ENCODE results near the gene SNRPA.

DNA sequence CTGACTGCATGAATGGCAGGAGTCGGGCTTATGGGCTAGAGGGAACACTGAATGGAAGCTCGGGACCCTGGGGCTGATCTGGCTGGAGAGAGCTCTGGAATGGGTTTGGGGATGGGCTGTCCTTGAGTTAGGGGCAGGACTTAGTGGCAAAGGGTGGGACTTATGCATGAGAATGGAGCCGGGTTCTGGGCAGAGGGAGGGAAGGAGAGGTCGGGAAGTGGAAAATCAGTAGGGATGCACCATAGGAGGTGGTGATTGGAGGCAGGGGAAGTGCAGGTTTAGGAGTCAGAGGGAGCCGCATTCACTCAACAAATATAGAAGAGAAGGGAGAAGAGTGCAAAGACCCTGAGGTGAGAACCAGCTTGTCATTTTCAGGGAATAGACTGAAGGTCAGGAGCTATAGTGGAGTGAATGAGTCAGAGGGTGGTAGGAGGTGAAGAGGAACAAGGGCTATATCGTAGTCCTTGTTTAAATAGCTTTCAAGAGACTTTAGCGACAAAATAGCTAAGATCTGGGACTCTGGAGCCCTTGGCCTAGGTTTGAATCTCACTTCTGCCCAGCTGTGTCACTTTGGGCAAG, 27.8 kb downstream of the SNRPA start:
- TF ChIP-seq, protein P1, sequence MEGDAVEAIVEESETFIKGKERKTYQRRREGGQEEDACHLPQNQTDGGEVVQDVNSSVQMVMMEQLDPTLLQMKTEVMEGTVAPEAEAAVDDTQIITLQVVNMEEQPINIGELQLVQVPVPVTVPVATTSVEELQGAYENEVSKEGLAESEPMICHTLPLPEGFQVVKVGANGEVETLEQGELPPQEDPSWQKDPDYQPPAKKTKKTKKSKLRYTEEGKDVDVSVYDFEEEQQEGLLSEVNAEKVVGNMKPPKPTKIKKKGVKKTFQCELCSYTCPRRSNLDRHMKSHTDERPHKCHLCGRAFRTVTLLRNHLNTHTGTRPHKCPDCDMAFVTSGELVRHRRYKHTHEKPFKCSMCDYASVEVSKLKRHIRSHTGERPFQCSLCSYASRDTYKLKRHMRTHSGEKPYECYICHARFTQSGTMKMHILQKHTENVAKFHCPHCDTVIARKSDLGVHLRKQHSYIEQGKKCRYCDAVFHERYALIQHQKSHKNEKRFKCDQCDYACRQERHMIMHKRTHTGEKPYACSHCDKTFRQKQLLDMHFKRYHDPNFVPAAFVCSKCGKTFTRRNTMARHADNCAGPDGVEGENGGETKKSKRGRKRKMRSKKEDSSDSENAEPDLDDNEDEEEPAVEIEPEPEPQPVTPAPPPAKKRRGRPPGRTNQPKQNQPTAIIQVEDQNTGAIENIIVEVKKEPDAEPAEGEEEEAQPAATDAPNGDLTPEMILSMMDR (IDR thresholded peaks at IDR 0.05; ENCODE audit: insufficient read depth, low read length, poor library complexity, severe bottlenecking), result no peak
- TF ChIP-seq EZH2phosphoT487 (conservative IDR thresholded peaks at IDR 0.05; ENCODE audit: low read length), result no peak
